A549 treated with Hydrocortisone at 1 μM for 4 hours (cell line): Measurements from ENCODE around the gene AWAT1. TPM values are rescaled to one million over a fixed set of nuclear protein-coding genes. Genes with fewer than 3 reads are reported as not detected.

Source experiments
- total RNA-seq: library from RNA; stranded (reverse); fragments of 200-300 nt; extraction: Qiagen RNA extraction; gene quantifications from 5 replicates; pipeline ENCODE4 v1.2.3, GENCODE V29; 2022

The AWAT1 gene
- not detected in 5 replicates for total RNA-seq

GRCh38 chrX:70234355-70234754 lies at the start of gene AWAT1:
TSS of gene AWAT1 (plus strand) at chrX:70234655. CDS start at chrX:70234696, 41 bp downstream.

GRCh38 chrX:70260104-70260503 lies 25.6 kb downstream of the AWAT1 start, which contains the start of gene P2RY4:
TSS of gene P2RY4 (minus strand) at chrX:70260204. CDS start at chrX:70259624, 580 bp downstream.

GRCh38 chrX:70268034-70268433 lies 33.6 kb downstream of the AWAT1 start, which contains the start of gene ARR3:
TSS of gene ARR3 (plus strand) at chrX:70268334. CDS start at chrX:70269386, 1,052 bp downstream.

GRCh38 chrX:70281951-70282350 lies 47.5 kb downstream of the AWAT1 start, which contains the start of gene RAB41:
TSS of gene RAB41 (plus strand) at chrX:70282172. CDS start at chrX:70282218, 46 bp downstream.

Other genes starting within 250 kb of the AWAT1 start
- gene AWAT2, start 184.7 kb upstream of the AWAT1 start, total RNA-seq = not detected in 5 replicates
- not detected in 5 replicates for gene OTUD6A, start 172.2 kb upstream of the AWAT1 start, total RNA-seq
- 60.0 to 68.6 TPM (median 66.5 TPM) in 5 replicates for gene IGBP1, start 101.2 kb upstream of the AWAT1 start, total RNA-seq
- gene DGAT2L6, start 57.2 kb upstream of the AWAT1 start, total RNA-seq = not detected in 5 replicates
- gene P2RY4, start 25.5 kb downstream of the AWAT1 start, total RNA-seq = 0.05 to 0.06 TPM in 2 of 5 replicates, not detected in the others
- not detected in 5 replicates for gene ARR3, start 33.7 kb downstream of the AWAT1 start, total RNA-seq
- gene RAB41, start 47.5 kb downstream of the AWAT1 start, total RNA-seq = not detected in 5 replicates
- 91.6 to 103 TPM (median 95.1 TPM) in 5 replicates for gene PDZD11, start 55.3 kb downstream of the AWAT1 start, total RNA-seq
- gene KIF4A, start 55.4 kb downstream of the AWAT1 start, total RNA-seq = 25.7 to 31.0 TPM (median 26.9 TPM) in 5 replicates
- 0.05 to 0.06 TPM in 2 of 5 replicates, not detected in the others for gene GDPD2, start 188.7 kb downstream of the AWAT1 start, total RNA-seq
- gene DLG3, start 210.2 kb downstream of the AWAT1 start, total RNA-seq = 3.7 to 7.8 TPM (median 5.9 TPM) in 5 replicates